Measurements from ENCODE around the gene ADGRG4.
"Not testable (repeated sequence)": the region's sequence is repeated elsewhere in the genome, so short reads cannot be mapped to it uniquely, and the experiment has no call there.

Gene ADGRG4, protein sequence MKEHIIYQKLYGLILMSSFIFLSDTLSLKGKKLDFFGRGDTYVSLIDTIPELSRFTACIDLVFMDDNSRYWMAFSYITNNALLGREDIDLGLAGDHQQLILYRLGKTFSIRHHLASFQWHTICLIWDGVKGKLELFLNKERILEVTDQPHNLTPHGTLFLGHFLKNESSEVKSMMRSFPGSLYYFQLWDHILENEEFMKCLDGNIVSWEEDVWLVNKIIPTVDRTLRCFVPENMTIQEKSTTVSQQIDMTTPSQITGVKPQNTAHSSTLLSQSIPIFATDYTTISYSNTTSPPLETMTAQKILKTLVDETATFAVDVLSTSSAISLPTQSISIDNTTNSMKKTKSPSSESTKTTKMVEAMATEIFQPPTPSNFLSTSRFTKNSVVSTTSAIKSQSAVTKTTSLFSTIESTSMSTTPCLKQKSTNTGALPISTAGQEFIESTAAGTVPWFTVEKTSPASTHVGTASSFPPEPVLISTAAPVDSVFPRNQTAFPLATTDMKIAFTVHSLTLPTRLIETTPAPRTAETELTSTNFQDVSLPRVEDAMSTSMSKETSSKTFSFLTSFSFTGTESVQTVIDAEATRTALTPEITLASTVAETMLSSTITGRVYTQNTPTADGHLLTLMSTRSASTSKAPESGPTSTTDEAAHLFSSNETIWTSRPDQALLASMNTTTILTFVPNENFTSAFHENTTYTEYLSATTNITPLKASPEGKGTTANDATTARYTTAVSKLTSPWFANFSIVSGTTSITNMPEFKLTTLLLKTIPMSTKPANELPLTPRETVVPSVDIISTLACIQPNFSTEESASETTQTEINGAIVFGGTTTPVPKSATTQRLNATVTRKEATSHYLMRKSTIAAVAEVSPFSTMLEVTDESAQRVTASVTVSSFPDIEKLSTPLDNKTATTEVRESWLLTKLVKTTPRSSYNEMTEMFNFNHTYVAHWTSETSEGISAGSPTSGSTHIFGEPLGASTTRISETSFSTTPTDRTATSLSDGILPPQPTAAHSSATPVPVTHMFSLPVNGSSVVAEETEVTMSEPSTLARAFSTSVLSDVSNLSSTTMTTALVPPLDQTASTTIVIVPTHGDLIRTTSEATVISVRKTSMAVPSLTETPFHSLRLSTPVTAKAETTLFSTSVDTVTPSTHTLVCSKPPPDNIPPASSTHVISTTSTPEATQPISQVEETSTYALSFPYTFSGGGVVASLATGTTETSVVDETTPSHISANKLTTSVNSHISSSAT (N-terminal part only)

DNA sequence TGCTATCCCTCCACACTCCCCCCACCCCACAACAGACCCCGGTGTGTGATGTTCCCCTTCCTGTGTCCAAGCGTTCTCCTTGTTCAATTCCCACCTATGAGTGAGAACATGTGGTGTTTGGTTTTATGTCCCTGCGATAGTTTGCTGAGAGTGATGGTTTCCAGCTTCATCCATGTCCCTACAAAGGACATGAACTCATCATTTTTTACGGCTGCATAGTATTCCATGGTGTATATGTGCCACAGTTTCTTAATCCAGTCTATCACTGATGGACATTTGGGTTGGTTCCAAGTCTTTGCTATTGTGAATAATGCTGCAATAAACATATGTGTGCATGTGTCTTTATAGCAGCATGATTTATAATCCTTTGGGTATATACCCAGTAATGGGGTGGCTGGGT, at the start of gene ADGRG4:
TSS of gene ADGRG4 (plus strand) at position 243 of the 400 bp plus-strand sequence. CDS start 7,815 bp downstream, outside the sequence.
- not testable (repeated sequence) for DNase-seq

GRCh38 chrX:136251041-136251991, 49.4 kb upstream of the ADGRG4 start, which contains the start of gene MAP7D3:
Gene MAP7D3 (minus strand): TSS chrX:136251400. CDS start chrX:136251358, 42 bp downstream.
- DNase-seq, result peak; percentile 67

DNA sequence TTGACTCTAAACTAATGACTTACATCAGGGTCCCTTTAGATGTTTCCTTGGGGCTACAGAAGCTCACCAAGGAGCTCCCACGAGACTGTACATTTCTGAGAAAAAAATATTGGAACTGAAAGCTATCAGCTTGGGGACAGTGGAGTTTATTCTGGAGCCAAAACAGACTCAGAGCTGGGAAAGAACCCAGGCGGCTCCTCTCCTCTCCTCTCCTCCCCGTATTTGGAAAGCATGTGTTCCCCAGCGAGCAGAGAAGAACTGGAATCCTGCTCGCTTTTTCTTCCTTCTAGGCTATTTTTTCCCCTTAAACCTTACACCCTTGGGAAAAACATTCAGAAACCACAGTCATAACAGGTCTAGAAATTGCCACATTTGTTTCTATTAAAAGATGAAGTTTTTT, 45.2 kb upstream of the ADGRG4 start:
- no peak for DNase-seq

DNA sequence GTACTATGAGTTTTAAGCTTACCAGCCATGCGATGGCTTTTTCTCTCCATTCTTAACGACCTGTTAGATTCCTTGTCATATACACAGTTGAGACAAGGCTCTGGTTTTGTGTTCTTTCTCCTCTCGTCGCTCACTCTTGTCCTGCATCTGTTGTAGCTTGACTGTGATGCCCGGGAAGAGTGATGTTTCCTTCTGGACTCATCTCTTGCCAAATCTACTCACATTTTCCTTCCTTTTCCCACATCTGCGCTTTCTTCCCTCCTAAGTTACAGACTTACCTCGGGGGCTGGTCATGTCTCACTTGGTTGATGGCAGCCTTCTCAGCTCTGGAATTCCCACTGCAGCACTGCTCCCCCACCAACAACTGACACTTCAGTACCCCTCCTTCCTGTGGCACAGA, 44.7 kb upstream of the ADGRG4 start:
- peak; percentile 29 for DNase-seq

- no peak for DNase-seq
Observed at GRCh38 chrX:136258951-136259350, 41.8 kb upstream of the ADGRG4 start.

DNA sequence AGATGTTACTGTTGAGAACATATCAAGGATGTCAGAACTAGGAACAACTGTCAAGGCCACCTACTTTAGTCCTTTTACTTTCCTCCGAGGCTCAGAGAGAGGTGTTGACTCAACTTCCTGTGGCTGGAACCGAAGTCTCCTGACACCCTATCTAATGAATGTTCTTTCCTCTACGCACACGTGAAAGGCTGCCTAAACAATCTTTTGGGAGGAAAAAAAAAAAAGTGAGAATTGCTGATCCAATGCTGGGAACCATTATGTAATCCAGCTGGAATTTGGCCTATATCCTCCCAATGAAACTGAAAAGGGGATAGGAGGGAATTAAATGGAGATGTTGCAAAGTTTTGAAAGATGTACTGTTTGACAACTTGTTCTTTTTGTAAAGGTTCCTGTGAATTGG, 41.2 kb upstream of the ADGRG4 start:
- no peak for DNase-seq

- peak; percentile 45 for DNase-seq
Observed at GRCh38 chrX:136260776-136261175, 40.0 kb upstream of the ADGRG4 start.

DNA sequence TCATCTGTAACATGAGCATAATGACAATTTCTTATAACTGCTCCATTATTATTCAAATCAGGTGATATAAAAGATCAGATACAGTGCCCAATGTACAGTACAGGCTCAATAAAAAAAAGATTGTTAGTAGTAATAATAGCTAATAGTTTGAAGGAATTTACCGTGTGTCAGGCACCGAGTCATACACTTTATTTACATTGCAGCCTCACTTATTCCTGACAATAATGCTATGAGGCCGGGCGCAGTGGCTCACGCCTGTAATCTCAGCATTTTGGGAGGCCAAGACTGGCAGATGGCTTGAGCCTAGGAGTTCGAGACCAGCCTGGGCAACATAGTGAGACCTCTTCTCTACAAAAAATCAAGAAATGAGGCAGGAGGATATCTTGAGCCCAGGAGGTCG, 39.4 kb upstream of the ADGRG4 start:
- DNase-seq, result no peak

DNA sequence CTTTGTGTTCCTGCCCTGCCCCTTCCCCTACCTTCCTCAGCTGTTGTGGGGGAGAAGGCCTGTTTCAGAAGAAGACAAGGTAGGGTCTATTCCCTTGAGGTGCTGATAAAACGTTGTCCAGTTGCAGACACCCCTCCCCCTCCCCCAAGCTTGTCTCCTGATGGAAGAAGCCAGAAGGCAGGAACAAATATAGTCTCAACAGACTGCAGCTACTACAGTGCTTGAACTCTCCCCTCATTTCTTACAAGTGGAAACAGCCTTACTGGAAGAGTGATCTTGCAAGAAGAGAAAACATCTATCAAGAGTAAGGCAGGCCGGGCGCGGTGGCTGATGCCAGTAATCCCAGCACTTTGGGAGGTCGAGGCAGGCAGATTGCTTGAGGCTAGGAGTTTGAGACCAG, 38.5 kb upstream of the ADGRG4 start:
- no peak for DNase-seq

- no peak for DNase-seq
Observed at GRCh38 chrX:136262812-136263315, 37.9 kb upstream of the ADGRG4 start.

GRCh38 chrX:136266828-136267227, 33.9 kb upstream of the ADGRG4 start:
- no peak for DNase-seq

DNA sequence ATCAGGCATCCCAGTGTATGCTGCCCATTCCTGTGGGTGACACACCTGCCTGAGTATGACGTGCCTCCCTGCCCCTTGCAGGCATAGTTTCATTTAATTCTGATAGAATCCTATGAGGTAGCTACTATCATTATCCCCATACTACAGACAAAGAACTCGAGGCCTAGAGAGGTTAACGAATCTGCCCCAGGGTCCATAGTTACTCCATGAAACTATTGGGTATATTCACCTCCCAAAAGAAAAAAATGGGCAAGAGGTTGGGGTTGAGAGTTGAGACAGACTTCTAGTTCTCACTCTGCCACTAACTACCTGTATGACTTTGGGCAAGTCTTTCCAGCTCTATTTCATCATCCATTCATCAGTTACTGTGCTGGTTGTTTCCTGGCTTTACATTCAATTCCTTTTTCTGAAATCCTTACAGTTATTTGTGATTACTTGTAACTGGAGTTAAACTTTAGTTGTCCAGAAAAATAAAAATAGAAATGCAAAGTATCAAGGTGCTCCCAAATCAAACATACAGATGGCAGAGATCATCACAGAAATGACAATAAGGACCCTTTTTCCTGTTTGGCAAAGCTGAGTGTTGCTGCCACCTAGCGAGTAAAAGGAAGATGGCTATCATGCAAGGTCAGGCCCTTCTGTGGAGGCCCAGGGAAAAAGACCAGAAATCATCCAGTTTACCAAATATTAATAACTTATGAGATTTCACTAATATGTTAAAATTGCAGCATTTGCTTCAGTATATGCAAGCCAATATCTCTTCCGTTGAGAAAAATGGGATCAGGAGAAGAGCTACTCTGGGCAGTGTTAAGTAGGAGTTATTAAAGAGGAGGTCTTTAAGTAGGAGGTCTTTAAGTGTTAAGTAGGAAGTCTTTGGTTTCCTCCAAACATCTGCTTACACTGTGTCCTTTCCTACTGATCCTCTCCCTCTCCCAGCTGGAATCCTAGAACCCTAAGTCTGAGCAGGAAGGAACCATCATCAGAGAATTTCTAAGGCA, 32.4 kb upstream of the ADGRG4 start:
- no peak for DNase-seq

GRCh38 chrX:136269921-136270320, 30.8 kb upstream of the ADGRG4 start:
- no peak for DNase-seq

- no peak for DNase-seq
Observed at GRCh38 chrX:136271300-136271699, 29.5 kb upstream of the ADGRG4 start.

DNA sequence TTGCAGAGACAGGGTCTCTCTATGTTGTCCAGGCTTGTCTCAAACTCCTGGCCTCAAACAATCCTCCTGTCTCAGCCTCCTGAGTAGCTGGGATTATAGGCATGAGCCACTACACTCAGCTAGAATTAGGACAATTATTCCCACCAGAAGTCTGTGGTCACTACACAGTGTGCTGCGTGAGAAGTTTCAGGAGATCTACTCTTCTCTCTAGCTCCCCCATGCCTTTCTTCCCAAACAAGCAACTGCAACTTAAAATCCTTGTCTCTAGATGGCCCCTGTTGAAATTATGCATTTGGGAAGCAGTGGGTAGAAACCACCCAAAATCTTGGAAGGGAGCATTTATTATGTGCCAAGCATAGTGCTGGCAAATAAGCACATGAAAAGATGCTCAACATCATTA, 28.4 kb upstream of the ADGRG4 start:
- no peak for DNase-seq

- DNase-seq, result no peak
Observed at GRCh38 chrX:136273986-136274385, 26.8 kb upstream of the ADGRG4 start.

DNA sequence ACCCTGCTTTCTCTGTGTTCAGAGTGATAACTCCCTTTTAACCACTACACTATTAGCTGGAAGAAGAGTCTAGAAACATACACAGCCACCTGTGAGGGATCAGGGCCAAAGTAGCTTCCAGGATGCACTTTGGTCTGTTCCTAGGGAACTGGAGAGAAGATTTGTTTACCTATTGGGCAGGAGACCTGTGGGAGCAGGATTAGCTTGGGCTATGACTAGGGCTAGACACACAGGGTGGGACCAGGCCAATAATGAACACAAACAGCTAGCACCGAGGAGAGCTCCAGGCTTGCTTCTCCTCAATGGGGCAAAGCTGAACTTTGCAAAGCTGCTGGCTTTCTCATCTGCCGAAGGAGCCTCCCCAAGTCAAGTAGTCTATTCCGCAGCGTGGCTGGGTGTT, 25.2 kb upstream of the ADGRG4 start:
- DNase-seq, result no peak

DNA sequence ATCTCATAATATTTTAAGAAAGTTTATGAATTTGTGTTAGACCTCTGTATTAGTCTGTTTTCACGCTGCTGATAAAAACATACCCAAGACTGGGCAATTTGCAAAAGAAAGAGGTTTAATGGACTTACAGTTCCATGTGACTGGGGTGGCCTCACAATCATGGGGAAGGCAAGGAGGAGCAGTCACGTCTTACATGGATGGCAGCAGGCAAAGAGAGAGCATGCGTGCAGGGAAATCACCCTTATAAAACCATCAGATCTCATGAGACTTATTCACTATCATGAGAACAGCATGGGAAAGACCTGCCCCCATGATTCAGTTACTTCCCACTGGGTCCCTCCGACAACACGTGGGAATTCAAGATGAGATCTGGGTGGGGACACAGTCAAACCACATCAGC, 14.4 kb upstream of the ADGRG4 start:
- DNase-seq, result not testable (repeated sequence)

DNA sequence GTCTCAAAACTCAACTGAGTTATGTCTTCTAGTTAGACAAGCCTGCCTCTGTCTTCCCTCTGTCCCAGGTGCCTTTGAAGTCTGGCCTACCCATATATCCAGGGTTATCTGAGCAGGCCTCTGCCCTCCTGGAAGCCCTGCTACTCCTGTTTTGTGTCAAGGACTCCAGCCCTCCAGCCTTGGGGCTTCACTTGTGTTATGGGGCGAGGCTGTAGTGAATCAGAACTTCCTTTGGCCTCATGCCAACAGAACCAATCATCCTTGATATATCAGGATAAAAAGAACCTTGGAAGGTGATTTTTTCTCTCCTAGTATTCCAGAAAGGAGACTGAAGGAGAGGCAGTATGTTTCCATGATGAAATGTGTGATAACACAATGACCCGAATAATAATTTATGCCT, 8.9 kb upstream of the ADGRG4 start:
- no peak for DNase-seq

GRCh38 chrX:136292656-136293055, 8.1 kb upstream of the ADGRG4 start:
- DNase-seq, result no peak
